ENCODE data around the gene SLC22A12. TPM values are rescaled to one million over a fixed set of nuclear protein-coding genes. Genes with fewer than 3 reads are reported as not detected.

The SLC22A12 gene
- polyA plus RNA-seq, 1 of the 3 experiments (the other 2 are of a cell fraction): not detected

- Histone ChIP-seq H3K9me2 (no peaks in the 10 kb centered on the region), H3K27ac (ENCODE audit: low read depth in 2 of 2, low read length in 1 of 2) (no peak overlapping the region), H2AFZ (ENCODE audit: low read depth) (no peak overlapping the region), H3K79me2 (ENCODE audit: insufficient read depth) (no peaks in the 10 kb centered on the region), H4K20me1 (ENCODE audit: insufficient read depth) (no peaks in the 10 kb centered on the region), H3K9ac (no peak overlapping the region), H3K4me3 (ENCODE audit: low read depth in 2 of 2, low read length in 1 of 2) (no peak overlapping the region), H3K4me2 (no peak overlapping the region), H3K9me3 (no peaks in the 10 kb centered on the region), H3K4me1 (ENCODE audit: control insufficient read depth in 1 of 2, insufficient read depth in 2 of 2, low read depth in 1 of 2, low read length in 1 of 2) (peaks cover 0 to 15% of the 10 kb centered on the region in 2 experiments; a peak in 1 of 4 replicates), H3K27me3 (ENCODE audit: insufficient read depth) (0 out of 2 replicates have a peak, but pooled peaks cover 7% of the 10 kb centered on the region), H3F3A (replicated peaks; ENCODE audit: insufficient read depth) (no peaks in the 10 kb centered on the region), H3K36me3 (replicated peaks in 1 of 2; ENCODE audit: control insufficient read depth in 1 of 2, insufficient read depth in 2 of 2, low read length in 1 of 2) (no peaks in the 10 kb centered on the region)
- POLR2A ChIA-PET: interaction anchor here (1.0 kb wide), 1 partner anchor 92 kb away, joined by 3 read pairs; no protein-coding TSS in a partner anchor
- CTCF ChIA-PET: interaction anchor here (0.7 to 8.6 kb wide), 29 partner anchors 11 to 365 kb away, joined by 3 to 121 read pairs (median 5); partner anchors contain the start of genes PYGM and RASGRP2
- 58% methylated on average over 15 of the region's 18 CpGs for WGBS (ENCODE audit: low lambda C conversion rate)
- no peak for TF ChIP-seq POLR2AphosphoS5 (IDR thresholded peaks at IDR 0.05; ENCODE audit: low read depth, low read length)
- no peak for TF ChIP-seq NRF1 (IDR thresholded peaks at IDR 0.05; ENCODE audit: low read depth, low read length)
- no peak for TF ChIP-seq RXRA (IDR thresholded peaks at IDR 0.05; ENCODE audit: borderline replicate concordance, low read depth)
- TF ChIP-seq FOSL2 (IDR thresholded peaks at IDR 0.05; ENCODE audit: borderline replicate concordance, low read depth): no peak
- no peak for TF ChIP-seq SMC3 (IDR thresholded peaks at IDR 0.05; ENCODE audit: low read depth, low read length)
- TF ChIP-seq FOXM1 (IDR thresholded peaks at IDR 0.05; ENCODE audit: low read depth): no peak
- no peak for TF ChIP-seq MEF2A (IDR thresholded peaks at IDR 0.05; ENCODE audit: borderline replicate concordance, low read depth)
- TF ChIP-seq USF2 (IDR thresholded peaks at IDR 0.05; ENCODE audit: borderline replicate concordance, low read depth, low read length): no peak
- peak; percentile 26 for TF ChIP-seq RAD21 (IDR thresholded peaks at IDR 0.05; ENCODE audit: low read length)
- TF ChIP-seq CTCF (IDR thresholded peaks at IDR 0.05): peak; percentile 47
- no peak for DNase-seq
Measured at GRCh38 chr11:64650923-64651523, 60.0 kb downstream of the SLC22A12 start.

Other genes starting within 250 kb of the SLC22A12 start
- gene RPS6KA4, start 232.1 kb upstream of the SLC22A12 start, polyA plus RNA-seq (2012; rRNA removed): 43.4 and 44.7 TPM in 2 replicates
- not detected in 2 replicates for gene SLC22A11, start 35.3 kb upstream of the SLC22A12 start, polyA plus RNA-seq (2012; rRNA removed)
- gene NRXN2, start 132.0 kb downstream of the SLC22A12 start, polyA plus RNA-seq (2012; rRNA removed): 0.15 TPM in 2 replicates
- gene RASGRP2, start 152.9 kb downstream of the SLC22A12 start, polyA plus RNA-seq (2012; rRNA removed): 1.6 and 2.2 TPM in 2 replicates
- gene PYGM, start 168.8 kb downstream of the SLC22A12 start, polyA plus RNA-seq (2012; rRNA removed): 0.08 TPM in 2 replicates
- gene SF1, start 187.3 kb downstream of the SLC22A12 start, polyA plus RNA-seq (2012; rRNA removed): 59.4 and 66.3 TPM in 2 replicates
- gene MAP4K2, start 212.0 kb downstream of the SLC22A12 start, polyA plus RNA-seq (2012; rRNA removed): 17.4 and 20.0 TPM in 2 replicates
- gene MEN1, start 219.3 kb downstream of the SLC22A12 start, polyA plus RNA-seq (2012; rRNA removed): 40.7 and 52.9 TPM in 2 replicates